Kasumi-1 (cell line): Measurements from ENCODE around the gene APOD.

ENCODE experiments used
- DNase-seq, 2 experiments: peaks; one replicate each; lab custom pipeline; 2025; lab: John Stamatoyannopoulos, UW

APOD gene

GRCh38 chr3:195553268-195553667, 30.5 kb downstream of the APOD start:
- no peak for DNase-seq

DNA sequence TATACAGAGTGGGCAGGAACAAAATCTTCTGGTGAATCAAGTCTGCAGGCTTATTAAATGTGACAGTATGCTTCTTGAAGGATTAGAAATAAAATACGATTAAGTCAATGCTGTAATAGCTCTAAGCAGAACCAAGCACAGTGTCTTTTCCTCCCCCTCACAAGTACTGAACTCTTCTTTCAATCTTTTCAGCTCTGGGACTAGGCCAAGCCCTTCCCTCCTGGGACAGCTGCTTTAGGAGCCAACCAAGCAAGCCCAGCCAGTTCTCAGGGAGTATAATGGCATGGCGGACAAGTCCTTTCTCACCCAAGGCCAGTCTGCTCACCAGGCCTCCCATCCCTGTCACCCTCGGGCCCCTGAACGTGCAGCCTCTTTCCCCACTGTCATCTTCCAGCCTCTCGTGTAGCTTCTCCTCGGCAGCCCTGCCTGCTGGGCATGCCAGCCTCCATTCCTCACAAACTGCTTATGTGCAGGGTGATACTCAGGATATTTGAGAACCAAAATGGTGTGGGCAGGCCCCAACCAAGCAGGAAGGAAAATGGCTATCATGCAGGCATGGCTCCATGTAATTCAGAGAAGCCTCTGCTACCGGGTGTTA, 32.3 kb downstream of the APOD start:
- DNase-seq = no peak

DNA sequence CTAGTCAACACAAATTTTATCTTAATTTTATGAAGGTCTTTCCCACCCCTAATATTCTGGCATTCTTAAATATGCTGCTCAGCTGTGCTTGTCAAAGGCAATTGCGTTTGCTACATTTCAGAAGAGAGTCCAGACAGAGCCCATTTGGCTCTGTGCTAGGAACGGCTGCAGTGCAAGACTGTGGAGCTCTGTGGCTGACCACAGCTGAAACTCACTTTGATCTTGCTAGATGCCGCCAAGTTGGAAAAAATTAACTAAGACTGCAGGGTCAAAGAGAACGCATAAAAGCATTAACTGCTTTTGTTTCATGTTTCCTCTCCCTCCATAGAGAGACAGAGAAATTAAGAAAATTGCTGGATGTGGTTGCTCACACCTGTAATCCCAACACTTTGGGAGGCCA, 33.0 kb downstream of the APOD start:
- DNase-seq = no peak

DNA sequence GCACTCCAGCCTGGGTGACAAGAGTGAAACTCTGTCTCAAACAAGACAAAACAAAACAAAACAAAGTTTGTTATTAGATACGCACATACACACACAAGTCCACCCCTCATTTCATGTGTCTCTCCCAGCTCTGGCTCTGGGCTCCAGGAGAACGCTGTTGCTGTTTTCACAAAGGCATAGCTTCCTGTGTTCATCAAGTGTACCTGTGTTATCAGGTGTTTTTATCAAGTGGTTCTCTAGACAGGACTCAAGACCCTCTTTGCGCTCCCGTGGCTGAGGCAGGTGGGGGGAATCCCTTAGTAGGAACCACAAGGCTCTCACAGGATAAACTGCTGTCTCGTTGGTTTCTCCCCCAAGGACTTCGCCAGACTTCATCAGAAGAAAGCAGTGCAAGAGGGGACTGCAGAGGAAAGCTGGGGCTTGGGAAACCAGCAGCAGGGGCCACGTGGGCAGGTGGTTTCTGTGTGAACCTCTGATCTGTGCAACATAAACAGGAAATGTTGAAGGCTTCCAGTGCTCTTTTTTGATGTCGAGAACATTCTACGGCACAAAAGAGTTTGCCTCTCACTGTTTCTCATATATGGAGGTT, 33.7 kb downstream of the APOD start:
- DNase-seq = no peak

- DNase-seq = no peak
Measured at GRCh38 chr3:195548987-195549386, 34.8 kb downstream of the APOD start.

DNA sequence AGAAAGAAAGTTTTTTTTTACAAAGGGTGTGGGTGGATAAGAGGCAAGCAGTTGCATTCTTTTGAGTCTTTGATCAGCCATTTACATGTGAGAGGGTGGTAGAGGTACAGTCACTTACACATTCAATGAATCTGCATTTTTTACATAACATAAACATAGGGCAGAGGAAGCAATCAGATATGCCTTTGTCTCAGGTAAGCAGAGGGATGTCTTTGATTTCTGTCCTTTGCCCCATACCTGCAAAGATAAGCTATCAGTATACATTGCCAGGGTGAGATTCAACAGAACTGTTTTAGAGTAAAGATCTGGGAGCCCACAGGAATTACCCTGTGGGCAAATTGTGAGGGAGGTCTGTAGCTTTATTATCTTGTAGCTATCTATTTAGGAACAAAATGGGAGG, 35.2 kb downstream of the APOD start:
- DNase-seq = no peak

GRCh38 chr3:195548006-195548405, 35.7 kb downstream of the APOD start:
- no peak for DNase-seq

GRCh38 chr3:195546130-195546560, 37.6 kb downstream of the APOD start:
- DNase-seq = no peak

DNA sequence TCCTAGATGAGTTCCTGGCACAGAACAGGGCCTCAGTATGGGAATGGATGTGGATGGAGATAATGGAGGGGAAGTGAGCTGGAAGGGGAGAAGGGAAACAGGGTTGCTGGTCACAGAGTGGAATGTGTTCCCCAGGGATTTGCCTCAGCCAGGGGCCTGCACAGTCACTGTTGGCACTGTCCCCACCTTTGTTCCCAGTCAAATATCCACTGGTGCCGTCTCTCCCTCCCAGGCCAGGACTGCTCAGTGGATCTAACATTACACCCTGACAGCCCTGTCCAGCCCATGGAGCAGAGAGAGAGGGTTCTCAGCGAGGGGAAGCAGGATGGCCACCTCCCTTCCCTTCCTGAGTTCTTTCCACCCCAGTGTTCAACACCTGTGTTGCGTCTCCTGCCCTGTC, 39.1 kb downstream of the APOD start:
- DNase-seq = no peak

DNA sequence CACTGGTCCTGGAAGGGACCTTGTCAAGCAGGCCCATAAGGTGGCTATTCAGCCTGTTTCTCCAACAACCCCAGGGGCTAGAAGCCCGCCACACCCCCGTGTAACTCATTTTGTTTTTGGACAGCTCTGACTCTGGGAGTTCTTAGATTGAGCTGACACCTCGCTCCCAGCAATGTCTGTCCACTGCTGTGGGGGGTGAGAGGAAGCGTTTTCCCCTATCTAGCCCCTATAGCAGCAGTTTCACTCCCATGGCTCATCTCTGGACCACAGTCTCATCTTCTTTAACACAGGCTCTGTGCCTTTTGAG, 39.6 kb downstream of the APOD start:
- no peak for DNase-seq

DNA sequence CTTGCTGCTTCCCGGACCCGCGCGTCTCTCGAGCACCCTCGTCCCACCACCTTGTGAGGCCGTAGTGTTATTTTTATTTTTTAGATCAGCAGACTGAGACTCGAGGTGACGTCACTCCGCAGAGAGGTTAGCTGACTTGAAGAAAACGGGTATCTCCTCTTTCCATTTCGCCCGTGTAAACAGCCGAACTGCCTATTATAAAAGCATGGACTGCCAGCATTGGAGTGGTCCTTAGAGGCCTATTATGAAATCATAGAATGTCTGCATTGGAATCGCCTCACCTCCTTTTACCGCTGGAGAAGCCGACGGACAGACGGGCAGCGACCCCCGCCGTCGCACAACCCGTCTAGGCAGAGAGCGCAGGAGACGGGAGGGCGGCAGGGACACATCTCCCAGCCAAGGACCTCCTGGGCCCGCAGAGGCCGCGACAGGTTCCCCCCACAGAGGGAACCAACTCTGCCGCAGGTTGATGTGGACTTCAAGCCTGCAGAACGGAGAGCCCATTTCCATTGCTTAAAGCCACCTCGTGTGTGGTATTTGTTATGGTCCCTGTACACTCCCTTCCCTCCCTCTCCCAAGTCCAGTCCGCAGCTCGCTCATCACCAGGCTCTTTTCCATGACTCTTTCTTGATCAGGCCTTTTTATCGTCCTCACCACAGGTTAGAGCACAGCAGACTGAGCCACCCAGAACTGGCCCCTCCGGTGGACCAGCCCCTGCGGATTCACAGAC, 40.1 kb downstream of the APOD start:
- peak in 1 of 2 experiments; percentile 42 for DNase-seq

- DNase-seq = peak; percentile 73 to 79
Measured at GRCh38 chr3:195542698-195543499, 40.8 kb downstream of the APOD start, which contains the start of gene PPP1R2. Gene PPP1R2 (minus strand): TSS chr3:195543325. CDS start chr3:195543025, 300 bp downstream.

GRCh38 chr3:195542316-195542697, 41.4 kb downstream of the APOD start:
- DNase-seq = peak; percentile 11 to 51

GRCh38 chr3:195540511-195540910, 43.2 kb downstream of the APOD start:
- no peak for DNase-seq

- DNase-seq = no peak
Measured at GRCh38 chr3:195540027-195540426, 43.7 kb downstream of the APOD start.

GRCh38 chr3:195539479-195539878, 44.3 kb downstream of the APOD start:
- no peak for DNase-seq

- no peak for DNase-seq
Measured at GRCh38 chr3:195537995-195538394, 45.7 kb downstream of the APOD start.

GRCh38 chr3:195535293-195535692, 48.4 kb downstream of the APOD start:
- DNase-seq = no peak

- DNase-seq = no peak
Measured at GRCh38 chr3:195532834-195533233, 50.9 kb downstream of the APOD start.

- no peak for DNase-seq
Measured at GRCh38 chr3:195532345-195532744, 51.4 kb downstream of the APOD start.

- no peak for DNase-seq
Measured at GRCh38 chr3:195531683-195532082, 52.1 kb downstream of the APOD start.

DNA sequence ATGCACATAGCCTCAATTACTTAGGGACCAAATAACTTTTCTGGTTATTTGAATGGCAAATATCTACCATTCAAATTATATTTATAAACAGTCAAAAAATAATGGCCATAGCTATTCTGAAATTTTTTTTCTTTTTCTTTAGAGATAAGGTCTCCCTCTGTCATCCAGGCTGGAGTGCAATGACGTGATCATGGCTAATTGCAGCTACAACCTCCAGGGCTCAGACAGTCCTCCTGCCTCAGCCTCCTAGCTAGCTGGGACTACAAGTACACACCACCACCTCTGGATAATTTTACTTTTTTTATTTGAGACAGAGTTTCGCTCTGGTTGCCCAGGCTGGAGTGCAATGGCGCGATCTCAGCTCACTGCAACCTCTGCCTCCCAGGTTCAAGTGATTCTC, 57.2 kb downstream of the APOD start:
- DNase-seq = no peak
